HG02571 (cell line): ENCODE measurements around the gene PTGIS.

Source experiments
- ATAC-seq: cut with Tn5 transposase; IDR thresholded peaks from one replicate; pipeline ENCODE4 v1.9.1; 2021; ENCODE audit warnings: mild to moderate bottlenecking, moderate library complexity; ENCODE audit not compliant: unreplicated experiment

The PTGIS gene

DNA sequence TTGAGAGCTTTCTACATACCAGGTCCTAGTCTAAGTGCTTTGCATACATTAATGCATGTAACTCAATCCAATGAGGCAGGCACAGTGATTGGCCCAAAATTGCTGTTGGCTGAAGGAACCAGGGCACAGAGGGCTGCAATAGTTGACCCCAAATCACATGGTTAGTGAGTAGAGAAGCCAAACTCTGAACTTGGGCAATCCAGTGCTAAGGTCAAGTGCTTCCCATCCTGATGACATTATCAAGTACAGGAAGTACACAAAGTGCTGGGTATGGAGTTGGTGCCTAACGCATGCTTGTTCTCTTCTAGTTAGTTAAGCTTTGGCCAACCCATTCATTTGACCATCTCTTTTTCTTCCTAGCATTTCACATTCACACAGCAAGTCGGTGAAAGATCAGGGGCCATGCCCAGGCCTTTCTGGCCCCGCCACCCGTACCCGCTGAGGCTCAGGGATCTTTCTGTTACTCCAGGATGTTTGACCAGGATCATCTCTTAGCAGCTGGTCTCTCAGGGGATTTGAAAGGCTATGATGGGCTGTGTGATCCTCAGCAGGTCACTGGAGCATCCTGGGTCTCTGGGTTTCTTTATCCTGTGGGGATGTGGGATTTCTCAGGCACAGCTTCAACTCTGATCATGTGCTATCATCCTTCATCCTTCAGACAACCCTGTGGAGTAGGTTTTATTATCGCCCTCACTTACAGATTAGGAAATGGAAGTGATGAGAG lies 92.5 kb downstream of the PTGIS start:
- no peak for ATAC-seq

DNA sequence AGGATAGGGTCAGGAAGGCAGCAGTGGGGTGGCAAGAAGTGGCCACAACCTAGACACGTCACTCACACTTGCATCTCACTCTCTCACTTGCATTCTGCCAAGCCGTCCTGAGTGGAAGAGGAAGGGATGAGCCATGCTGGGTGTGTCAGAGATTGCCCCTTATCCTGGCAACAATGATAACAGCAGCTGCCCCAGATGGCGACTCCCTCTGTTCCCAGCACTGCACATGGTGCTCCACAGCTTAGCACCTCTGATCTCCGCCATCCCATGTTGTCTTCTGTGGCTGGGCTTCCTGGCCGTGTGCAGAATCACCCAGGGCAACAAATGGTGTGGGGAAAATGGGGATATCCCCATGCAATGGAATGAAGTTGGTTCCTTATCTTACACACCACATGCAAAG lies 96.5 kb downstream of the PTGIS start:
- ATAC-seq, result no peak

DNA sequence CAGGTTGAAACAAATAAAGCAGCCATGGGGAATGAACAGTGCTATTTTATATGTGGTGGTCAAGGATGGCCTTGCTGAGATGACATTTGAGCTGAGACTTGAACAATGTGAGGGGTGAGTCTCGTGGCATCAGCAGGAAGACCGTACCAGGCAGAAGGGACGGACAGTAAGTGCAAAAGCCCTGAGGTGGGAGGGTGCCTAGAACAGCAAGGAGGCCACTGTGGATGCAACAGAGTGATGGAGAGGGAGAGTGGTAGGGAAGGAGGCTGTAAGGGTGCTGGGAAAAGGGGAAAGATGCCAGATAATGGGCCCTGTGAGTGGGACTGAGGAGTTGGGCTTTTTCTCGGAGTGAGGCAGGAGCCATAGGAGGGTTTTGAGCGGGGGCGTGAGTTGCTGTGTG lies 97.0 kb downstream of the PTGIS start:
- ATAC-seq, result no peak

DNA sequence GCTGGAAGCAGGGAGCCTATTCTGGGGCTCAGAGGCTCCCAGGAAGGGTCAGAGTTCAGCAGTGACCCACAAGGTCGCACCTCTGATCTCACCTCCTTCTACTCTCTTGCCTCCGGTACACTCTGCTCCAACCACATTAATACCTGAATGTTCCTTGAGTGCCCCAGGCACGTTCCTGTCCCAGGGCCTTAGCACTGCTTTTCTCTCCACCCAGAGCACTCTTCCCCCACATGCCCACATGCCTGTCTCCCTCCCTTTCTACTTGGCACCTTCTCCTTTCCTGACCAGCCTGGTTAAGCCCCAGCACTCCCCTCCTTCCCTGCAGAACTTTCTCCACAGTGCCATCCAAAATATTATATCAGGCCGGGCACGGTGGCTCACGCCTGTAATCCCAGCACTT lies 98.9 kb downstream of the PTGIS start:
- ATAC-seq, result no peak

DNA sequence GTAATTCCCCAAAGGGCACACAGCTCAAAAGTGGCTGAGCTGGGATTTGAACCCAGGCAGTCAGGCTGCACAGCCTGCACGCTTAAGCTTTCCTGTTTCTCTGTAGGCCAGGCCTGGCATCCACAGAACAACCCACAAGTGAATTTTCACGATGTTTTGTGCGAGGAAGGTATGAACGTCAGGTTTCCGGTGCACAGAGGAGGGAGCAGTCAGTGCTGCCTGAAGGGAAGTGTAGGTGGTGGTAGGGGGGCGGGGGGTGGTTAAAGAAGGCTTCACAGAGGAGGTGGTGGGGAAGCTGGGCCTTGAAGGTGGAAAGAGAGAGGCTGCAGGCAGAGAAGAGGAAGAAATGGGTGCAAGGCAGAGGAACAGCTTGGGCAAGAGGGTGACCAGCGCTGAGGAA lies 99.5 kb downstream of the PTGIS start:
- ATAC-seq, result no peak

DNA sequence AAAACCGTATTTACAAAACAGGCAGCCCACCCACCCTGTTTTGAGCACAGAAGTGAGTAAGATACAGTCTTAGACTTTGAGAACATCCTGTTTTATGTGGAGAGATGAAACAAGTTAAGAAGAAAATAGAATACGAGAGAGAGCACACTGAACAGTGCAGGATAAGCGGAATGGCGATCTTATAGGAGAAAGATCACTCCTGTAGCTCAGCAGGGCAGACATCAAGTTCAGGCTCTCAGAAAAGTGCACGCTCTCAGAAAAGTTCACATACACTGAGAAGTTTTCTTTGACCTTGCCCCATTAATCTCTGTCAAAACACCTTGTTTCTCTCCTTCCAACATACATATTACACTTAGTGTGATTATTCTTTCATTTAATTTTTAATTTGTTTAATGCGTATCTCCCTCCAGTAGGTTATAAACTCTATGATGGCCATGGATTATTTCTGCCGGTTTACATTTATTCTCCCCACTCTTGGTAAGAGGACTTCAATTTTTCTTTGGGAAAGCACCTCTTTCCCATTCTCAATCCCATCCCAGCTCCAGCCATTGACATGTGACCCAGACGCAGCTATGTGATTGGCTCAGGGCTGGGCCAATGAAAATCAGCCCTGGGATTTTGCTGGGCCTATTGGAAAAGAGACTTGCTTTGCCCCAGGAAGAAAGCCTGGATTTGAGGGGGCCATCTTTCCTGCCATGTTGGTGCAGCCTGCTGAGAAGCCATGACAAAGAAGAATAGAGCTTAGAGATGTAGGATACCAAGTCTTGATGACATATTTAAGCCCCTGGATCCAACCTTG lies 101.6 kb downstream of the PTGIS start:
- ATAC-seq, result no peak

DNA sequence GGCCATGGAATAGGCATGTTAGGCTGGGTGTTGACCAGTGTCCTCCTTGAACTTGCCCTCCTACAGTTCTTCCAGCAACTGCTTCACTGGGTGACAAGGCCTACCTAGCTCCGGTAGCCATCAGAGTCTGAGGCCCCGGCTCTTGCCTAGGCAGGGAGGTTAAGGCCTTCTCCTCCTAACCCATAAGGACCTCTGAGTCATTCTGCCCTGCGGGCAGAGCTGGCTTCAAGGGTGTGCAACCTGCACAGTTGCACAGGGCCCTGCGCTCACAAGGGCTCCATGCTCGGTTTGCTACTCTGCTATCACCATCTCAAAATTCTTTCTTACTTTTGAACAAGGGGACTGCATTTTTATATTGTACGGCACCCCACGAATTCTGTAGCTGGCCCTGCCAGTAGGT lies 103.4 kb downstream of the PTGIS start:
- no peak for ATAC-seq

DNA sequence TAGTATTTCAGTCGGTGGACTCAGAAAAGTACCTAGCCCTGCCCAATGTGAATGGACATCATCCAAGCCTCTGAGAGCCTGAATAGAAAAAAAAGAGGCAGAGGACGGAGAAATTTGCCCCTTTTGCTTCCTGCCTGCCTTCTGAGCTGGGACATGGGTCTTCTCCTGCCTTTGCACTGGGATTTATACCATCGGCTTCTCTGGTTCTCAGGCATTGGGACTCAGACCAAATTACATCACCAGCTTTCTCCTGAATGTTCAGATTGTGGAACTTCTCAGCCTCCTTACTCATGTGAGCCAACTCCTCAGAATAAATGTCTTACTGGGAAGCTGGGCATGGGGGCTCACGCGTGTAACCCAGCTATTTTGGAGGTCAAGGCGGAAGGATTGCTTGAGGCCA lies 105.3 kb downstream of the PTGIS start:
- no peak for ATAC-seq

DNA sequence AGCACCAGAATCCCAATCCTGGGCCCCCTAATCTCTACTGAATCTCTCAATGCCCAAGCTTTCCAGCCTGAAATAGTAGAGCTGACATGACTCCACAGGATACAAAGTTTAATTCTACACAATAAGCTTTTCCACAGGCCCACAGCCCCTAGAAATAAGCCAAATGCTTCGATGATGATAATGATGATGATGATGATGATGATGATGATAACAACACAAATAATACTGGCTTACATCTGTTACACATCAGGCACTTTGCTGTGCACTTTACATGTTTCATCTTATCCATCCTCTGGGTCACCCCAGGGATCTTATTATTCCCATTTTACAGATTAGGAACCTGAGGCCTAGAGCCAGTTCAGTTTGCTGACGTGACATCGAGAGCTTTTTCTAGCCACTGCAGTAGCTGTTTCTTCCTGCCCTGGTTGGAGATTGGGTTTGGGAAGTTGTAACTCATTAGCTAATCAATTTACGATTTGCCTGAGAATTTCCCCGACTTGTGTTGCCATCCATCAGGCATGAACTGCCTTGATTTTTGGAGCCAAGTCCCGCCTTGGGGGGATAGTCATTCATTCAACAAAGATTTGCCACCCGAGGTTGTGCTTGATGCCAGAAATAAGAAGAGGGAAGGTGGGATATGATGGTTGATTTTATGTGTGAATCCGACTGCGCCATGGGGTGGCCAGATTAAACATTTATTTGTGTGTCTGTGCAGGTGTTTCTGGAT lies 105.9 kb downstream of the PTGIS start:
- no peak for ATAC-seq

DNA sequence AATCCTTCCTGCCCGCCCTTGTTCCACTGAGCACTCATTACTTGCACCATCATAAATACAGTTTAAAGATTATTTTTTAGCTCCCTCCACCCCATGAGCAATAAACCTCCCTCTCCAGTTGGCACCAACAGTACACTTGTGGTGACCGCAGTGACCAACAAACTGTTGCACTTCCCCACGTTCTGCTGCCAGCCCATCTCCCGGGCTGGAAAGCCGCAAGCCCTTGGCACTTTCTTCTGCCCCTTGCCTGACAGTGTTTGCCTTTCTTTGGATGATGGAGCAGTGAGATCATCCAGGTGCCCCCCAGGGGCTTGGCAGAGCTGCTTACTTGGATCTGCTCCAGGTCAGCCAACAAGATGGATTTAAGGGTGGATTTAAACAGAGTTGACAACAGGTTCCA lies 107.0 kb downstream of the PTGIS start:
- no peak for ATAC-seq

DNA sequence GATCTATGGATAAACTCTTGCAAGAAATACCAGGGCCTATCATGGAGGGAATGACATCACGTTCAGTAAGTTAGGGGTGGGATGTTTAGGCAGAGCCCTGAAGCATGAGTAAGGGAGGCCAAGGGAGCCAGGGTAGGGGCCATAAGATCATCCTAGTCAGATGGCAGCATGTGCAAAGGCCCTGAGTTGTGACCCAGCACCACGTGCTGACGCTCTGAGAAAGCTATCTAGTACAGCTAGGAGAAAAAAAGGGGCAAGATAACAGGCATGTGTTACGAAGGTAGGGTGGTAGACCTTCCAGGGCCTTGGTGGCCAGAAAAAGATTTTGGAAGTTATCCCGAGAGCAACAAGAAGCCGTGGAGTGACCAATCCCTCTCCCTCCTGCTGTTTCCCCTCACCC lies 107.8 kb downstream of the PTGIS start:
- ATAC-seq, result no peak

DNA sequence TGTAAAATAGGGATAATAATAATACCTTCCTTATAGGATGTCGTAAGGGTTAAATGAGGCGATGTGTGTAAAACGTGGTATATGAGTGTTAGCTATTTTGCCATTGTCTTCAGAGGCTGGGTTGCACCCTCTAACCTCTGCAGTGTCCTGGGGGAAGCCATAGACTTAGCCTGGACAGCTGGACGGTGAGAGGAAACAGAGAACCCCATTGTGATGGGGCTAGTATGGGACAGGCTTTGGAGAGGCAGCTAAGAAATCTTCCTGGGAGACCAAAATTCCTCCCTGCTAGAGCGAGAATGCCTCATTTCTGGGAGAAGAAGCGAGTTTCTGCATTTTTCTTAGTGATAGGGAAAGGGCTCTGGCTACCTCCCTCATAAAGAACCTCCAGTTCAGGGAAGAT lies 108.3 kb downstream of the PTGIS start:
- no peak for ATAC-seq

DNA sequence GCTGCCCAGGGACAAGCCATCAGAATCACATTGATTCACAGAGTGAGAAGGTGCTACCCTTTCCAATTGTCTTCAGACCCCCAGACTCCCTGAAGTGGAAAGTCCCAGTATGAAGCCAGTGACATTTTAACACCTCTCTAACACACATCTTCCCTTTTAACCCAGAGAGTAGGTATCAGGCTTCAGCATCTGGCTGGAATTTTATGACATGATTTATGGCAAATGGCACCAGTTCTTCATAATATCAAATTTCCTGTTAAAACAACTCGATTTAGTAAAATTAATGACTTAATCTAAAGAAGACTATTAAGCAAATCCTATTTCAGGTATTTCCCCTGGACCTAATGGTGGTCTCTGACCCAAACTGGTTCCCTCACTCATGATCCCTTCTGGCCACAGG lies 110.5 kb downstream of the PTGIS start:
- ATAC-seq, result no peak

DNA sequence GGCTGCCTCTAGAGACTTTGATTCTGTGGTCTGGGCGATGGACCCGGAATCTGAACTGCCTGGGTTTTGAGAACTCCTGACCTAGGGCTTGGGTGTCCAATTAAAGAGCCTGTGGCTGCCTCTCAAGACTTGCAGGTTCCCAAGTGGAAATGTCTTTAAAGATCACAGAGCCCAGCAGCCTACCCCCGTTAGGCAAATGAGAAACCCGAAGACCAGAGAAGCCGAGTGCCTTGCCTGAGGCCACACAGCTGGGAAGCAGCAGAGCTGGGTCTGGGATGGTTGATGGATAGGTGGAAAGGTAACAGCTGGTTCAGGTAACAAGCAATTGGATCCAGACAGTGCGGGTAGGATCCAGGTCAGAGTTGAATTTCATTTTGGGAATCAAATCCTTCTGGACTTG lies 111.3 kb downstream of the PTGIS start:
- no peak for ATAC-seq

DNA sequence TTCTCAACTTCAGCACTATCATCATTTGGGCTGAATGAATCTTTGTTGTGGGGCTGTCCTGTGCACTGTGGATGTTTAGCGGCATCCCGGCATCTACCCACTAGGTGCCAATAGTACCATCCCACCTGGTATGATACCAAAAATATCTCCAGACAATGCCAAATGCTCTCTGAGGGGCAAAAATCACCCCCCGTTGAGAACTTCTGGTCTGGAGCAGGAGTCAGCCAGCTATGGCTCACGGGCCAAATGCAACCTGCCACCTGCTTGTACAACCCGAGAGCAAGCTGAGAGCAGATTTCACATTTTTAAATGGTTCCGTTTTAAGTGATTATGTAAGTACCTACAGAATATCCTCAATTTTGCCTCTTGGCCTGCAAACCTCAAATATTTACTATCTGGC lies 112.2 kb downstream of the PTGIS start:
- no peak for ATAC-seq
